Activated CD8-positive, alpha-beta memory T cell treated with anti-CD3 and anti-CD28 coated beads for 4 hours (primary cell): ENCODE data around the gene MED10.

Experiments
- DNase-seq, 2 donors: peaks; one replicate each; pipeline ENCODE4 v3.0.0-alpha.2; 2020; ENCODE audit warnings: low read depth in 2 of 2

Gene MED10

GRCh38 chr5:6348476-6349000, 29.8 kb downstream of the MED10 start:
- DNase-seq, result no peak

GRCh38 chr5:6347673-6348072, 30.7 kb downstream of the MED10 start:
- no peak for DNase-seq

GRCh38 chr5:6347165-6347564, 31.2 kb downstream of the MED10 start:
- DNase-seq, result no peak

GRCh38 chr5:6344593-6344989, 33.8 kb downstream of the MED10 start:
- DNase-seq, result no peak

GRCh38 chr5:6343951-6344592, 34.3 kb downstream of the MED10 start:
- no peak for DNase-seq

GRCh38 chr5:6342689-6343315, 35.5 kb downstream of the MED10 start:
- no peak for DNase-seq

GRCh38 chr5:6340100-6340499, 38.2 kb downstream of the MED10 start:
- DNase-seq, result no peak

- DNase-seq, result no peak
These were observed 39.5 kb downstream of the MED10 start for GRCh38 chr5:6338871-6339270.

GRCh38 chr5:6338135-6338534, 40.2 kb downstream of the MED10 start:
- DNase-seq, result no peak

- DNase-seq, result no peak
These were observed 45.0 kb downstream of the MED10 start for GRCh38 chr5:6333182-6333905.

GRCh38 chr5:6328173-6328572, 50.2 kb downstream of the MED10 start:
- no peak for DNase-seq

- no peak for DNase-seq
These were observed 51.6 kb downstream of the MED10 start for GRCh38 chr5:6326776-6327175.

- DNase-seq, result no peak
These were observed 56.1 kb downstream of the MED10 start for GRCh38 chr5:6322163-6322713.
